C4-2B (cell line): ENCODE results near the gene MRPS11.

Experiments
- ZFX ChIP-seq: fragments of 450-650 bp; IDR thresholded peaks from 2 replicates; pipeline ENCODE4 v1.6.1; 2017
- TF ChIP-seq, protein P1 (sequence below): fragments of 450-650 bp; conservative IDR thresholded peaks from 2 replicates; pipeline ENCODE4 v1.5.1; 2017; ENCODE audit warnings: mild to moderate bottlenecking

DNA sequence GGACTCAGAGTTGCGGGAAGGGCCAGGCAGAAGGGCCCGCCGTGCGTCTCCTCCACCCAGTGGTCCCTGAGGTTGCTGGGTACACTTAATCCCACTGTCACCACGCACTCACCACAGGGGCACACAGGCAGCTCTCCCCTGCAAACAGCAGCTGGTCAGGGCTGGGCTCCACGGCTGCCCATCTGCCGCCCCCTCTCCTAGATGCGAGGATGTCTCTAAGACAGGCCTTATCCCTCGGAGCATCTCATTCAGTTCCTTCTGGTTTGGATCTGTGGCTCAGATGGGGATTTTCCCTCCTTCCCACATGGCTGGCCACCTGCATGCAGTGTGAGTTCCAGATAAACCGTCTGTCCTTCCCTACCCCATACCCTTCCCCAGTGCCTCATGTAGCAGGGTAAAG lies 26.3 kb downstream of the MRPS11 start:
- TF ChIP-seq, protein P1, sequence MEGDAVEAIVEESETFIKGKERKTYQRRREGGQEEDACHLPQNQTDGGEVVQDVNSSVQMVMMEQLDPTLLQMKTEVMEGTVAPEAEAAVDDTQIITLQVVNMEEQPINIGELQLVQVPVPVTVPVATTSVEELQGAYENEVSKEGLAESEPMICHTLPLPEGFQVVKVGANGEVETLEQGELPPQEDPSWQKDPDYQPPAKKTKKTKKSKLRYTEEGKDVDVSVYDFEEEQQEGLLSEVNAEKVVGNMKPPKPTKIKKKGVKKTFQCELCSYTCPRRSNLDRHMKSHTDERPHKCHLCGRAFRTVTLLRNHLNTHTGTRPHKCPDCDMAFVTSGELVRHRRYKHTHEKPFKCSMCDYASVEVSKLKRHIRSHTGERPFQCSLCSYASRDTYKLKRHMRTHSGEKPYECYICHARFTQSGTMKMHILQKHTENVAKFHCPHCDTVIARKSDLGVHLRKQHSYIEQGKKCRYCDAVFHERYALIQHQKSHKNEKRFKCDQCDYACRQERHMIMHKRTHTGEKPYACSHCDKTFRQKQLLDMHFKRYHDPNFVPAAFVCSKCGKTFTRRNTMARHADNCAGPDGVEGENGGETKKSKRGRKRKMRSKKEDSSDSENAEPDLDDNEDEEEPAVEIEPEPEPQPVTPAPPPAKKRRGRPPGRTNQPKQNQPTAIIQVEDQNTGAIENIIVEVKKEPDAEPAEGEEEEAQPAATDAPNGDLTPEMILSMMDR: no peak
- no peak for TF ChIP-seq ZFX
